NCI-H1092 (cell line): ENCODE measurements around the gene WFIKKN1.

Experiments
- DNase-seq: peaks from one replicate; lab custom pipeline; 2025; lab: John Stamatoyannopoulos, UW

WFIKKN1 gene

GRCh38 chr16:624526-625070 lies 6.2 kb upstream of the WFIKKN1 start:
- no peak for DNase-seq

- DNase-seq = no peak
Observed at GRCh38 chr16:625117-625976, 5.4 kb upstream of the WFIKKN1 start.

DNA sequence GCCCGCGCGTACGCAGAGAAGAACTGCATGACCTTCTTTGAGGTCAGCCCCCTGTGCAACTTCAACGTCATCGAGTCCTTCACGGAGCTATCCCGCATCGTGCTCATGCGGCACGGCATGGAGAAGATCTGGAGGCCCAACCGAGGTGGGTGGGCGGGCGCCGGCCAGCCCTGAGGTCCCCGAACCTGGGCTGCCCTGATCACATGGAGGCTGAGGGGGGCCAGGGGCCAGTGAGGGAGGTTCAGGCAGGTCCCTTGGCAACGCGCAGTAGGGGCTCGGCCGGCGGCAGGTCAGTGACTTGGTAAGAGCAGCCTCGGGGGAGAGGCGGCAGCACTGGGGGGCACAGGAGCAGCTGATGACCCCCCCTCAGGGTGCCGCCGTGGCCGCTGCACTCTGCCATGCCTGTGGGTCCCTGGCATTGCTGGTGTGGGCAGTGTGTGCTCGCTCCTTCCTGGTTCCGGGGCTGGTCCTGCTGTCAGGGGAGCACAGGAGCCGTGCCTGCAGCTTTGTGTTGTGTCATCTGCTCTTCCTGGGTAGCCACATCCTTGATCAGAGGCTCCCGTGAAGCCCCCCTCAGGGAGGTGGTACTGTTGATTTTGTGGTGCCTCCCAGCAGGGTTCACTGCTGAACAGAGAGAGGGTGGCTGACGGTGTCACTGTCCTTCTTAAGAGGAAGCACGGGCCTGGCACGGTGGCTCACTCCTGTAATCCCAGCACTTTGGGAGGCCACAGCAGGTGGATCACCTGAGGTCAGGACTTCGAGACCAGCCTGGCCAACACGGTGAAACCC lies 4.6 kb upstream of the WFIKKN1 start:
- no peak for DNase-seq

- no peak for DNase-seq
Observed at GRCh38 chr16:626787-627453, 3.9 kb upstream of the WFIKKN1 start.

DNA sequence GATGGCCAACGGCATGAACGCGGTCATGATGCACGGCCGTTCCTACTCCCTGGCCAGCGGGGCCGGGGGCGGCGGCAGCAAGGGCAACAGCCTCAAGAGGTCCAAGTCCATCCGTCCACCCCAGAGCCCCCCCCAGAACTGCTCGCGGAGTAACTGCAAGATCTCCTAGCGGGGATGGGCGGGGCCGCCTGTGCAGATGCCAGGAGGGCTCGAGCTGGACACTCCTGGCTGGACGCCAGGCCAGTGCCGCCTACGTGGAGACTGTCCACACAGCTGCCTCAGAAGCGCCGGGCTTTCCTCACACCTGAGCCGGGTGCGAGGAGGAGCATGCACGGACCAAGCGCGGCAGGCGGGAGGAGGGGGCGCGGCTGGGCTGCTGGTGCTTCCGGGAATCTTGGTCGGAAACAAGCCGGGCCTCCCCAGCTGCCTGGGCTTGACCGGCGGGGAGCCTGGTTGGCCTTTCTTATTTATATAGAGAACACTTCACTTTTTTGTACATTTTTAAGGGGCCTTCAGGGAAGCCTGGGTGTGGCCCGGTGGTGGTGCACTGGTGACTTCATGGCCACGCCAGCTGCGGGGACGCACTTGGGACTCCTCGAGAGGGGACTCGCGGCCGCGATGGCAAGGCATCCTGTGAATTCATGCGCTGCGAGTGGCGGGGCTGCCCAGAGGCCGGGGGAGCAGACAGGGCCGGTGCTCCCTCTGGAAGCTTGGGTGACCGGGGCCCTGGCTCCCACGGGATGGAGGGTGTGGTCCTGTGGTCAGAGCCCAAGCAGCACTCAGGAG lies 3.1 kb upstream of the WFIKKN1 start:
- DNase-seq = no peak

DNA sequence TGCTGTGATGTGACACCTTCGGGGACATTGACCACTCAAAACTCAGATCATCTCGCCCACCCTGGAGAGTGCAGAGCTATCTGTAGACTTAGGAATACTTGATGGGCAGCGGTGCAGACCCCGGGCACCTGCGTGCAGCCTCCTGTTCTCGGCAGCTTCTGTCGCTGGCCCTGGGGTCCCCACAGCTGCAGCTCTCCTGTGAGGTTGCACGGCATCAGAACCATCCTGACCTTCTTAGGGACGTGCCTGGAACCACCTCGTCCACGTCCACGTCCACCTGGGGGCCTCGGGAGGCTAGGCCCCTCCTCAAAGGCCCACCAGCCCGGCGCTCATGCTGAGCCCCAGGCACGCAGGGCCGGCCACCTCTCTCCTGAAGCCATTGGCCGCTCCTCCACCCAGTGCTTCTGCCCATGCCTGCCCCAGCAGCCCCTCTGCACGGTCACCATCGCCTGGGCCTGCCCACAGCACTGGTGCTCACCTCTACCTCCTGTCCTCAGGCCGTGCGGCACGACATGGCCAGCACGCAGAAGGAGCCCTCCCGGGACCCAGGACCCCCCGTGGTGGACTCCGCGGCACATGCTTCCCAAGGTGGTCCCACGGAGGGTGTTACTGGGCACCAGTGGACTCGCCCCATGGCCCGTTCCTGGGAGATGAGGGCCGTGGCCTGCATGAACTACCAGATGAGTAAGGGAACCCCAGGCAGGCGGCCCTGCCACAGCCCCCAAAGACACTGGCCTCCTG lies 2.3 kb upstream of the WFIKKN1 start:
- DNase-seq = no peak

DNA sequence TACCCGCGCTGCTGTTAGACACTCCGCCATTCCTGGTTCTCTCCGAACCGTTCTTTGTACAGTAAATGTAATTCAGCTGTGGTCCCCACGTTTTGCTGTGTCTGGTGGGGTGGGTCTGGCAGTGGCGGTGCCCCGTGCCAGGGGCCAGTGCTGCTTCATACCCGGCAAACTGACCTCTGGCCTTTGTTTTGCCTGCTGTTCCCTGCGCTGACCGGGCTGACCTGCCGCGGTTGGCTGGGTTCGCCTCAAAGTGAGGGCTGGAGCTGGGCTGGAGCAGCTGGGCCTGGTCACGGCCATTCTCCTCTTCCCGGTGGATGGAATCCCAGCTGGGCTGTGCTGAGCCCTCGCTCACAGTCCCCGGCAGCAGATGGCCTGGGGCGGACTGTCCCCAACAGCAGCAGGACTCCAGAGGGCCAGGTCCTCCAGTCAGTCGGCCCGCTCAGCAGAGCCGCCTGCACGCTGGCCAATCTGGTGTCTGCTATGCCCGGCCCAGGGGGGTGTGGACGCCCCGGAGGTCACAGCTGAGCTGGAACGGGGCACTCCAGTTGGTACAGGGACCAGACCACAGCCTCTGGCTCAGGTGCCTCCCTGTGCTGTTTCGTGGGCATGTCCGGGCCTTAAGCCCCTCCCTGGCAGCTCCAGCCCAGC lies 1.5 kb upstream of the WFIKKN1 start:
- no peak for DNase-seq

DNA sequence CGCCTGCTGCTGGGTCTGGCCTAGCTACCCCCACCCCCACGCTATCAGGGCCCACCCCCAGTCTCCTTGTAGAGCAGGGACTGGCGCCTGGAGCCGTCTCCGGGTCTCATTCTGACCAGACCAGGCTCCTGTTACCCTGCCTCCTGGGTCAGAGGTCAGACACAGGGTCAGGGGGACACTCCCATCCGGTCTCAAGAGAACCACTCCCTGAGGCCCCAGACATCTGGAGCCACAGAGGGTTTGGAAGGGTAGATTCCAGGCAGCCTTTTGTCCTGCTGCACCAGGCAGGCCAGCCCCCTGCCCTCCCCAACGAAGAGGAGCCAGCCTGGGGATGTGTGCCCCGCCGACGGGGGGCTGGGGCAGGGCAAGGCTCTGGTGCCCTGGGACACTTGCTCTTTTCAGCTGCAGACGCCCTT lies 944 bp upstream of the WFIKKN1 start:
- no peak for DNase-seq

DNA sequence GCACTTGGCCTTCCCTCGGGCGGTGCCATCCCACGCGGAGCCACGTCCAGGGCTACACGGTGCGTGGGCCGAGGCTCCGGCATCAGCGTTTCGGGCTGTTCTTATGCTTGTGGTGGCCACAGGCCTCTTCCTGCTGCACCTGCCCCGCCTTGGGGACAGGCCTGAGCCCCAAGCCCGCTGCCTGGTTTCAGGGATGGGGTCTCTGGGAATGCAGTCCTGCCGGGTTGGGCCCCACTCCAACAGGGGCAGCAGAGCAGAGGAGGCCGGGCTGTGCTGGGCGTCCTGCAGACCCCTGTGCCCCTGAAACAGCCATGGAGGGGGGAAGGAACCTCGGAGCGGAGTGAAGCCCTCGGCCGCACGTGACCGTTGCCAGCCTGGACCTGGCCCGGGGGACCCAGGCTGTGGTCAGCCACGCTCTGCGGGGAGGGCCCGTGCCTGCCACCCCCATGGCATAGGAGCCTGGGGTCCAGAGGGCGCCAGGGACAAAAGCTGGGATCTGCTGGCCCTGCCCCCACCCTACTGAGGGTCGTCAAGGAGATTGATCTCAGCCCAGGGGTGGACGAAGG lies 453 bp upstream of the WFIKKN1 start:
- DNase-seq = no peak

GRCh38 chr16:631808-632358 lies 1.1 kb downstream of the WFIKKN1 start:
- no peak for DNase-seq

DNA sequence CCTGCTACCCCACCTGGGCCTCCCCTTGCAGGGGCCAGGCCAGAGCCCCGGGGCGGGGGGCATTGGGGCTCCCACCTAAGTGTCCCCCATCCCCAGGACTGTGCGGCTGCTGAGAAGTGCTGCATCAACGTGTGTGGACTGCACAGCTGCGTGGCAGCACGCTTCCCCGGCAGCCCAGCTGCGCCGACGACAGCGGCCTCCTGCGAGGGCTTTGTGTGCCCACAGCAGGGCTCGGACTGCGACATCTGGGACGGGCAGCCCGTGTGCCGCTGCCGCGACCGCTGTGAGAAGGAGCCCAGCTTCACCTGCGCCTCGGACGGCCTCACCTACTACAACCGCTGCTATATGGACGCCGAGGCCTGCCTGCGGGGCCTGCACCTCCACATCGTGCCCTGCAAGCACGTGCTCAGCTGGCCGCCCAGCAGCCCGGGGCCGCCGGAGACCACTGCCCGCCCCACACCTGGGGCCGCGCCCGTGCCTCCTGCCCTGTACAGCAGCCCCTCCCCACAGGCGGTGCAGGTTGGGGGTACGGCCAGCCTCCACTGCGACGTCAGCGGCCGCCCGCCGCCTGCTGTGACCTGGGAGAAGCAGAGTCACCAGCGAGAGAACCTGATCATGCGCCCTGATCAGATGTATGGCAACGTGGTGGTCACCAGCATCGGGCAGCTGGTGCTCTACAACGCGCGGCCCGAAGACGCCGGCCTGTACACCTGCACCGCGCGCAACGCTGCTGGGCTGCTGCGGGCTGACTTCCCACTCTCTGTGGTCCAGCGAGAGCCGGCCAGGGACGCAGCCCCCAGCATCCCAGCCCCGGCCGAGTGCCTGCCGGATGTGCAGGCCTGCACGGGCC lies 1.9 kb downstream of the WFIKKN1 start:
- DNase-seq = no peak

GRCh38 chr16:633336-634050 lies 2.7 kb downstream of the WFIKKN1 start:
- no peak for DNase-seq

DNA sequence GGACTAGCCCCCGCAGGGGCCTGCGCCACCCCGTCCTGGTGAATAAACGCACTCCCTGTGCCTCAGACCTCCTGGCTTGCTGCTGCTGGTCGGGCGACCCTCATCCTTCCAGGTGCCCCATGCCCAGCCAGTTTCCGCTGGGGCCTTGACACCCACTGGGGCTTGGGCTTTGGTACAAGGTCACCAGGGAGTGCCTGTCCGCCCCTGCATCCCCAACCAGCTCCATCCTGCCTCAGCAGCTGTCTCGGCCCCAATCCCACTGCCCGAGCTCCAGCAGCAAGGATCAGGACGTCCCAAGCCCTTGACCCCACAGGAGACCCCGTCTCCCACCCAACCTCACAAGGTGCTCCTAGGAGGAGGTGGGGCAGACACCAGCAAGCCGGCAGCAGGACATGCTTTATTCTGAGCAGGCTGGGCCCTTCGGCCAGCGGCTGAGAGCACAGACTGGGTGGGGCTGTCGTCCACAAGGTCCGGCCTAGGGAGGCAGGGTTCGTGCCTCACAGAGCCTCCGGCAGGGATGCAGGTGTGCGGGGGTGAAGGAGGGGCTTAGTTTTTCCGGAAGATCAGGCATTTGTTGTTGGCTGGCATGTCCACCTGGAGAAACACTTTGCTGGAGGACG lies 3.4 kb downstream of the WFIKKN1 start:
- no peak for DNase-seq

DNA sequence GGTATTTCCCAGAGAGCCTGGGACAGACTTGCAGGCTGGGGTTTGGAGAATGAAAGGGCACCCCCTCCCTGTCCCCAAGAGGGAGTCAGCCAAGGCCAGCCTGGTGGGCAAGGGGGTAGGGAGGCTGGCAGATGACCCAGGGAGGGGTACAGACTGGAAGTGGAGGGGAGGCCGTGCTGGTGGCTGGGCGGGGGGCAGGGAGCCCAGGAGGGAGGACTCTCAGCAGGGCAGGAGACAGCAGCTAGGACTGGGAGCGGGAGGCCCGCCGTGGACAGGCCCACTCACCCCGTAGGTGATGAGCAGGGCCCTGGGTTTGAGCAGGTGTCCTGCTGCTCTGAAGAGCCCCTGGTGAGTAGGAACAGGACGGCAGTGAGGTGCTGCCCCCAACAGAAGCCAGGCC lies 4.2 kb downstream of the WFIKKN1 start:
- DNase-seq = no peak

DNA sequence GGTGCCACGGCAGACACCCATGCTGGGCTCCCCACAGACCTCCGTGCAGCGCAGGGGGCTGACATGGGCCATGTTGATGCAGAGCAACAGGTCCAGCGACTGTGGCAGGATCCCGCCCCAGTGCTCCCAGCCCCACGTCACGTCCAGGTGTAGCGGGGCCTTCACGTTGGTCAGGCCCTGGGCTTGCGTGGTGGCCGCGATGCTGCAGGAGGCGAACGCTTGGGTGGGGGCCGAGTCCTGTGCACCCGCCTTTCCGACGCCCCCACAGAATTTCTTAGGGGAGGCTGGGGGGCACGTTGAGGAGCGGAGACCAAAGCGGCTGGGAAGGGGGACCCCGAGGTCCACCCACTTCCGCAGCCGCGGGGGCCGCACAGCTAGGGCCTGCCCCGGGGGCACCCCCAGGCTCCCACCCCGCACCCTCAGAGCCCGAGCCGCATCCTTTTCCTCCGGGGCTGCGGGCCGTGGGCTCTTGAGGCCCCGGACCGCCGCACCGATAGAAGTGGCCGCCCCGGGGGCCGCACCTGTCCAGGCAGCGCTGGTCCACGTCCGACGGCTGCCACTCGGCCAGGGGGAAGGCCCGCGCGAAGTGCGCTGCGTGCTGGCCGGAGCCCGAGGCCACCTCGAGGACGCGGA lies 4.9 kb downstream of the WFIKKN1 start:
- no peak for DNase-seq

- peak; percentile 95 for DNase-seq
Observed at GRCh38 chr16:636206-637080, 5.7 kb downstream of the WFIKKN1 start, which contains the start of gene METTL26. METTL26 (minus strand) TSS chr16:636305; CDS start chr16:636290, 15 bp downstream.
